IPS DF 6.9 (cell line): ENCODE measurements around the gene BTG4.
A peak's percentile ranks its signal among the peaks of the same experiment; 100 is the strongest.

Source experiments
- DNase-seq: peaks from one replicate; pipeline ENCODE4 v3.0.0-alpha.2; 2013; ENCODE audit warnings: low read depth, low spot score
- H3K27ac ChIP-seq: one replicate; pipeline ENCODE4 v1.5.1; 2013; ENCODE audit warnings: low read length, control low read depth
- H3K27me3 ChIP-seq: 2 replicates; pipeline ENCODE4 v1.6.1; 2013; ENCODE audit warnings: mild to moderate bottlenecking, low read length; ENCODE audit not compliant: control insufficient read depth, insufficient read depth
- H3K36me3 ChIP-seq: 2 replicates; pipeline ENCODE4 v1.6.1; 2013; ENCODE audit warnings: low read length; ENCODE audit not compliant: control insufficient read depth, insufficient read depth
- H3K4me1 ChIP-seq: 2 replicates; pipeline ENCODE4 v1.6.1; 2013; ENCODE audit warnings: low read length; ENCODE audit not compliant: control insufficient read depth, insufficient read depth
- H3K4me3 ChIP-seq: 2 replicates; pipeline ENCODE4 v1.5.1; 2013; ENCODE audit warnings: mild to moderate bottlenecking, low read length
- H3K9me3 ChIP-seq: 2 replicates; pipeline ENCODE4 v1.6.1; 2013; ENCODE audit warnings: low read length, inconsistent platforms; ENCODE audit not compliant: control insufficient read depth, insufficient read depth
- WGBS: extraction: QIAGEN DNeasy Blood & Tissue Kit; methylation state at CpG from one replicate; pipeline ENCODE4 v1.1.7; 2013; ENCODE audit warnings: mixed read lengths, missing lambda C conversion rate; ENCODE audit not compliant: insufficient read length, insufficient coverage; 5-methylcytosine and 5-hydroxymethylcytosine counted together

The BTG4 gene

GRCh38 chr11:111549196-111549868 is 37.1 kb upstream of the BTG4 start:
- Histone ChIP-seq H3K9me3 (no peaks in the 10 kb centered on the region), H3K4me3 (no peak overlapping the region), H3K36me3 (no peaks in the 10 kb centered on the region), H3K4me1 (no peaks in the 10 kb centered on the region), H3K27ac (no peak overlapping the region), H3K27me3 (no peaks in the 10 kb centered on the region)
- DNase-seq: no peak
- WGBS: no CpG with 5 or more reads among the region's 11 CpGs

- Histone ChIP-seq H3K27me3 (no peaks in the 10 kb centered on the region), H3K4me3 (no peak overlapping the region), H3K36me3 (no peaks in the 10 kb centered on the region), H3K27ac (no peak overlapping the region), H3K4me1 (no peaks in the 10 kb centered on the region), H3K9me3 (no peaks in the 10 kb centered on the region)
- DNase-seq: no peak
- no CpG with 5 or more reads among the region's 2 CpGs for WGBS
Measured at GRCh38 chr11:111548525-111548924, 36.3 kb upstream of the BTG4 start.

GRCh38 chr11:111542606-111543275 is 30.6 kb upstream of the BTG4 start:
- H3K4me3 ChIP-seq: no peak overlapping the region
- no peak overlapping the region for H3K27ac ChIP-seq
- H3K4me1 ChIP-seq: 0 out of 2 replicates have a peak, but pooled peaks cover 4% of the 10 kb centered on the region
- H3K36me3 ChIP-seq: no peaks in the 10 kb centered on the region
- WGBS: no CpG with 5 or more reads among the region's 10 CpGs
- DNase-seq: no peak
- no peaks in the 10 kb centered on the region for H3K9me3 ChIP-seq
- H3K27me3 ChIP-seq: peaks cover 26% of the 10 kb centered on the region; the same call in 1 of the 2 replicates

- WGBS: no CpG with 5 or more reads among the region's 41 CpGs
- H3K9me3 ChIP-seq: no peaks in the 10 kb centered on the region
- peaks cover 26% of the 10 kb centered on the region; the same call in 1 of the 2 replicates for H3K27me3 ChIP-seq
- H3K27ac ChIP-seq: no peak overlapping the region
- peak; percentile 16 for DNase-seq
- peak overlapping the region; percentile 54 for H3K4me3 ChIP-seq
- H3K4me1 ChIP-seq: 0 out of 2 replicates have a peak, but pooled peaks cover 5% of the 10 kb centered on the region
- no peaks in the 10 kb centered on the region for H3K36me3 ChIP-seq
Measured at GRCh38 chr11:111541254-111542061, 29.3 kb upstream of the BTG4 start.

GRCh38 chr11:111540937-111541253 is 28.7 kb upstream of the BTG4 start:
- no peaks in the 10 kb centered on the region for H3K36me3 ChIP-seq
- no peak for DNase-seq
- peak overlapping the region; percentile 54 for H3K4me3 ChIP-seq
- H3K27ac ChIP-seq: no peak overlapping the region
- peaks cover 26% of the 10 kb centered on the region; the same call in 1 of the 2 replicates for H3K27me3 ChIP-seq
- 0 out of 2 replicates have a peak, but pooled peaks cover 5% of the 10 kb centered on the region for H3K4me1 ChIP-seq
- no peaks in the 10 kb centered on the region for H3K9me3 ChIP-seq
- WGBS: no CpG with 5 or more reads among the region's 22 CpGs

GRCh38 chr11:111540114-111540936 is 28.1 kb upstream of the BTG4 start, which contains the start of gene LAYN:
Gene LAYN (plus strand): TSS chr11:111540720. CDS start chr11:111540844, 124 bp downstream.
- no peak for DNase-seq
- Histone ChIP-seq H3K36me3 (no peaks in the 10 kb centered on the region), H3K27ac (no peak within 1 kb of the TSS), H3K4me3 (peak within 1 kb of the TSS; percentile 54), H3K9me3 (no peaks in the 10 kb centered on the region), H3K27me3 (peaks cover 26% of the 10 kb centered on the region; the same call in 1 of the 2 replicates), H3K4me1 (0 out of 2 replicates have a peak, but pooled peaks cover 5% of the 10 kb centered on the region)
- WGBS: no CpG with 5 or more reads among the region's 70 CpGs

GRCh38 chr11:111539426-111540113 is 27.4 kb upstream of the BTG4 start:
- Histone ChIP-seq H3K4me1 (0 out of 2 replicates have a peak, but pooled peaks cover 5% of the 10 kb centered on the region), H3K27me3 (peaks cover 26% of the 10 kb centered on the region; the same call in 1 of the 2 replicates), H3K36me3 (no peaks in the 10 kb centered on the region), H3K4me3 (no peak overlapping the region; the same call in 1 of the 2 replicates), H3K27ac (no peak overlapping the region), H3K9me3 (no peaks in the 10 kb centered on the region)
- no CpG with 5 or more reads among the region's 9 CpGs for WGBS
- DNase-seq: no peak

GRCh38 chr11:111538407-111539114 is 26.4 kb upstream of the BTG4 start:
- no peak for DNase-seq
- Histone ChIP-seq H3K27ac (no peak overlapping the region), H3K27me3 (peaks cover 26% of the 10 kb centered on the region; the same call in 1 of the 2 replicates), H3K4me1 (0 out of 2 replicates have a peak, but pooled peaks cover 5% of the 10 kb centered on the region), H3K4me3 (no peak overlapping the region), H3K36me3 (no peaks in the 10 kb centered on the region), H3K9me3 (no peaks in the 10 kb centered on the region)
- no CpG with 5 or more reads among the region's 1 CpG for WGBS

- no CpG with 5 or more reads among the region's 3 CpGs for WGBS
- Histone ChIP-seq H3K4me3 (no peak overlapping the region), H3K4me1 (0 out of 2 replicates have a peak, but pooled peaks cover 5% of the 10 kb centered on the region), H3K27ac (no peak overlapping the region), H3K9me3 (no peaks in the 10 kb centered on the region), H3K36me3 (no peaks in the 10 kb centered on the region), H3K27me3 (peaks cover 22% of the 10 kb centered on the region; the same call in 1 of the 2 replicates)
- DNase-seq: no peak
Measured at GRCh38 chr11:111537336-111537860, 25.2 kb upstream of the BTG4 start.
